ENCODE results near the gene CLEC19A.

CLEC19A gene

DNA sequence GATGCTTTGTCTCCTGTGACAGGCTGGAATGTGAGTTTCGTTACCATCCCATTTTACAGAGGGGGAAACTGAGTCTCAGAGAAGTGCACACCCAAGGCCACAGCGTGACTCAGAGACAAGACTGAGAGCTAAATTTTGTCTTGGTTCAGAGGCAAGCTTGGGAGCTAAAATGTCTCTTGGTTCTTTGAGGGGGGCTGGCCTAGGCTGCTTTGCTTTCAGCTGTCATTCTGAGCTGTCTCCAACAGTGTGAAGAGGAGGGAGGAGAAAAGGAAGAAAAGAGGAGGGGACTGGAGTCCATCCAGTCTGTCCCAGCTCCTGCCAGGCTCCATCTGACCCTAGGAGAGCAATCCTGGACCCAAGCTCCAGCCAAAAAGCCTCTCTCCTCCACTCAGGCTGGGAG, at the start of gene CLEC19A:
Gene CLEC19A, plus strand, starts transcription at position 301 of the 400 bp plus-strand sequence. CDS start 121 bp downstream, outside the sequence.
- no peak for DNase-seq (ENCODE audit: low spot score)

DNA sequence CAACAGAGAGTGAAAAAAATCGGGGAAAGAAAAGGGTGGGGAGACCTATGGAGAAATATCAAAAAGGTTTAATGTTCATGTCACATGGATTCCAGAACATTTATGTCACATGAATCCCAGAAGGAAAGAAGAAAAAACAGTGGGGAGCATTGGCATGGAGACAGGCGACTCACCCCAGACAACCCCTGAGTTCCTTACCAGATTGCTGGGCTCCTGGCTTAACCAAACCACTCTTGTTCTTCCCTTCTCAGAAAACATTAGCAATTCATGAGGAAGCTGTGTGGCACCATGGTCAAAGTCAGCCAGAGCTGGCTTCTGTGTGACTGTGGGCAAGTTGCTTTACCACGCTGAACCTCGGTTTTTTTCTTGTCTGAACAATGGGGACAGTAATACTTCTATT, 49.6 kb upstream of the CLEC19A start:
- DNase-seq (ENCODE audit: low spot score) = no peak

- DNase-seq (ENCODE audit: low spot score) = no peak
Observed at GRCh38 chr16:19236561-19237209, 48.8 kb upstream of the CLEC19A start.

GRCh38 chr16:19238406-19238805, 47.1 kb upstream of the CLEC19A start:
- no peak for DNase-seq (ENCODE audit: low spot score)

DNA sequence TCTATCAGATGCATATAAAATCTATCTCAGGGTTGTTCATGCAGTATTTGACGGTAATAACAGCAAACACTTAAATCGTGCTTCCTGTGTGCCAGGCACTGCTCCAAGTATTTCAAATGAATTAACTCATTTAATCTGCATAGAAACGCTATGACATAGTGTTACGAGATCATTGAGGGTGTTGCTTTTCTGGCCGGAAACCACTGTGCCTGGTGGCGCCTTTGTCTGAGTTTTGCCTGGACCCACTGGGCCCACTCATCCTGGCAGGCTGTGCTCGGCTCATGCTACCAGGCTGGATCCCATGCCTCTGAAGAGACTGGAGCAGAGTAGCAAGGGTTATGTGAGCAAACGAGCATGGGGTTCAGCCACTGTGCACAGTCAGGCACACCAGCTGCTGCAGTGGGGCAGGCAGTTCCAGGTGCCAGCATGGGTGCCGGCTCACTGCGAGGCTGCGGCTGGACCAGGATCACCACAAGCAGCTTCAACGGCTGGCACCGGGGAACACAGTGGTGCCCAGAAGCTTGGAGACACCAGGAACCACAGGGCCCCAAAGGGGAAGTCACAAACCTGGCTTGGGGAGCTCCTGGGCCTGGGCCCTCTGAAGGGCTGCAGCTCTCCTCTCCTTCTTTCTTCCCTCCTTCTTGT, 45.9 kb upstream of the CLEC19A start:
- no peak for DNase-seq (ENCODE audit: low spot score)

DNA sequence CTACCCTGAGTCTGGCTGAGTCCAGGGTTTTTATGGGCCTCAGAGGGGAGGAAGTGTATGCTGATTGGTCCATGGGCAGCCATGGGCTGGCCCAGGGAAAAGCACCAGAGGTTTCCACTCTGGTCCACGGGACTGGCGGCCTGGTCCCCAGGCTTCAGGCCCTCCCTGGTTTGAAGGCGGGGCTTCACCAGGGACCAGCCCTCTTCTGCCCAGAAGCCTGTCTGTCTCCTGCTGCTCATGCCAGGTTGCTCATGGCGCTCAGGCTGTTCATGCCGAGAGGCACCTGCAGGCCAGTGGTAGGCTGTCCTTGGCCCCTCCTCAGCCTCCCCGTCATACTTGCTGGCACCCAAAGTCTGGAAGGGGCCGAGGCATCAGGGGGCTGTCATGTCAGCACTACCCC, 45.0 kb upstream of the CLEC19A start:
- DNase-seq (ENCODE audit: low spot score) = no peak

DNA sequence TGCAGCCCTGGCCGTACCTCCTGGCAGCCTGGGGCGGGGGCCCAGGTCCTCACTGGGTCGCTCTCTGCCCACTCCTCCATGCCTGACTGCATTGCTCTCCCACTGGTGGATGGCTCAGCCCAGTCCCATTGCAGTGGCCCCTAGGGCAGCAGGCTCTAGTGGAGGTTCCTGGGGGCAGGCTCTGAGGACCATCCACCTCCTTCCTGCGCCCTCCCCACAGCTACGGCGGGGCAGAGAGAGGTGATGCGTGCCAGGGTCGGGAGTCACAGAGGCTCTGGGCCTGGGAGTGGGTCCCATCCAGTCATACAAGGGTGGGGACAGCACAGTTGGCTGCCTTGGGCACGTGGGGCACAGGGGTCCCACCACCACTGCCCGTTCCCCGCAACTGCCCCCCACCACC, 44.0 kb upstream of the CLEC19A start:
- DNase-seq (ENCODE audit: low spot score) = no peak

GRCh38 chr16:19242186-19242585, 43.3 kb upstream of the CLEC19A start:
- no peak for DNase-seq (ENCODE audit: low spot score)

- no peak for DNase-seq (ENCODE audit: low spot score)
Observed at GRCh38 chr16:19242987-19243575, 42.5 kb upstream of the CLEC19A start.

- DNase-seq (ENCODE audit: low spot score) = no peak
Observed at GRCh38 chr16:19245326-19245925, 40.1 kb upstream of the CLEC19A start.

DNA sequence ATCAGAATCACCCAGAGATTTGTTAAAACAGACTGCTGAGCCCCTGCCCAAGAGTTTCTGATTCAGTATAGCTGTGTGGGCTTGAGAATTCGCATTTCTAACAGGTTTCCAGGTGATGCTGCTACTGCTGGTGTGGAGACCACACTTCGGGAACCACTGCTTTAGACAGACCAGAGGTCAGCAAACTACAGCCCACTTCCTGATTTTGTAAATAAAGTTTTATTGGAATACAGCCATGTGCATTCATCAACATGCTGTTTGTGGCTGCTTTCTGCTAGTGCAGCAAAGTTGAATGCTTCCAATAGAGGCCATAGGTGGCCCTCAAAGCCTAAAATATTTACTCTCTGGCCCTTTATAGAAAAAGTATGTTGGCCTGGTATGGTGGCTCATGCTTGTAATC, 32.6 kb upstream of the CLEC19A start:
- no peak for DNase-seq (ENCODE audit: low spot score)

DNA sequence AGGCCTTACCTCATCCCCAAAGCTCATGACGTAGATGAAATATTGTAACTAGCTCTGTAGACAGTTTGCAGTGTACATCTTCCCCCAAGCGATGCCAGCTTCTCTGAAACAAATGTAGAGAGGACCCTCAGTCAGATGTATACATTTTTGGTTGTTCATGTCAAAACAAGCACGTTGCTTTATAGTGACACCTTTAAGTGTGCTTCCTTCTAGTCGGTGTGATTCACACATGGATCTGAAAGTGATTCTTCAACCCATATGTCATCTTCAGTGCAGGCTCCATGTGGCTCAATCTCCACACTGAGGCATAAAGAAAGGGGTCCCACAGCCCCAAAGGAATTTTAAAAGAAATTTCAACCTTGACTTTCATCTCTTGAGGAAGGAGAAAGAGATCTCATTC, 30.9 kb upstream of the CLEC19A start:
- no peak for DNase-seq (ENCODE audit: low spot score)

DNA sequence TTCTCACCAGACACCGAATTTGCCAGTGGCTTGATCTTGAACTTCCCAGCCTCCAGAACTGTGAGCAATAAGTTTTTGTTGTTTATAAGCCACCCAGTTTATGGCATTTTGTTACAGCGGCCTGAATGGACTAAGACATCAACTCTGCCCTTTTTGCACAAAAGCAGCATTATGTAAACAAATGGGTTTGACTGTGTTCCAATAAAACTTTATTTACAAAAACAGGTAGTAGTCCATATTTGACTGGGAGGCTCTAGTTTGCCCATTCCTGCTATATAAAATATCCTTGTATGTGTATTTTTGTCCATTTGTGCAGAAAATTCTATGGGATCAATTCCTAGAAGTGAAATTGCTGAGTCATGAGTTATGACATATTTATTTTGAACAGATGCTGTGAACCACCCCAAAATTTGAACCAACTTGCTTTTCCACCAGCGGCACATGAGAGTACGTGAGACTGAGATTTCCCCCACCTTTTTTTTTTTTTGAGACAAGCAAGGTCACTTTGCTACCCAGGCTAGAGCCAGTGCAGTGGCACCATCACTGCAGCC, 21.3 kb upstream of the CLEC19A start:
- no peak for DNase-seq (ENCODE audit: low spot score)

DNA sequence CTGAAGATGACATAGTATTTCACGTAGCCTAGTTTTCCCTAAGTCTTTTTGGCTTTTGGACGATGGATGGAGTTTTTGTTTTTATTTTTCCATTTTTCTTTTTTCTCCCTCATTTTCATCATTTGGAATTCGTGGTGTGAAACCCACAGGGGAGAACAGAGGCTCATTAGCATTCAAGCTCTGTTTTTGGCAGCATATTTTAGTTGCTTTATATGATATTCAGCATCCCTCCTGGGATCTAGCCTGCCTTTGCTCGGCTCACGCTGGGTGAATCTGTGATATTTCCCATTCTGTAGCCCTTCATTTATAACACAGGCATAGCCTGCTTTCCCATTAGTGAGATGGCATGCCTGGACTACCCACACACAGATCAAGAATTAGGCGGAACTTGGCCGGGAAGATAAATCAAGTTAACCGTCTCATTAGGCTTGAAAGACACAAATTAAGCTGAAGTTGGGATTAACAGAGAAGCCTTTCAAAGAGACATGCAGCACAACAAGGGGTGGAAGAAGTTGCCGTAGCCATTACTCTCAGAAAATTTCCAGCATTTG, 20.1 kb upstream of the CLEC19A start:
- DNase-seq (ENCODE audit: low spot score) = no peak

DNA sequence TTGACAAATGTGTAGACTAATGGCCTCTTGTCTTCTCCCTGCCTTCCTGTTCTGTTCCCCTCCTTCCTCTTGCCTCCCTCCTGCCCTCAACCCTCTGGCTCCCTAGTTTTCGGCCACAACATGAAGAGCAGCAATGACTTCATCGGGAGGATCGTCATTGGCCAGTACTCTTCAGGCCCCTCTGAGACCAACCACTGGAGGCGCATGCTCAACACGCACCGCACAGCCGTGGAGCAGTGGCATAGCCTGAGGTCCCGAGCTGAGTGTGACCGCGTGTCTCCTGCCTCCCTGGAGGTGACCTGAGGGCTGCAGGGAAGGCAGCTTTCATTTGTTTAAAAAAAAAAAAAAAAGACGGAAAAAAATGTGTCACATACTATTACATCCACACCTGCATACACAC, 18.8 kb upstream of the CLEC19A start:
- DNase-seq (ENCODE audit: low spot score) = no peak

DNA sequence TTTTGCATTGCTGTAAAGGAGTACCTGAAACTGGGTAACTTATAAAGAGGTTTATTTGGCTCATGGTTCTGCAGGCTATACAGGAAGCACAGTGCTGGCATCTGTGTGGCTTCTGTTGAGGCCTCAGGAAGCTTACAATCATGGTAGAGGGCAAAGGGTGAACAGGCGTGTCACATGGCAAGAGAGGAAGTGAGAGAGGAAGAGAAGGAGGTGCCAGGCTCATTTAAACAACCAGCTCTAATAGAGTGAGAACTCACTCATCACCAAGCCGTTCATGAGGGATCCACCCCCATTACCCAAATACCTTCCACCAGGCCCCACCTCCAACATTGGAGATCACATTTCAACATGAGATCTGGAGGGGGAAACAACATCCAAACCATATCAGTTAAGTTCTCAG, 16.4 kb upstream of the CLEC19A start:
- no peak for DNase-seq (ENCODE audit: low spot score)

GRCh38 chr16:19274165-19274797, 11.2 kb upstream of the CLEC19A start:
- no peak for DNase-seq (ENCODE audit: low spot score)

DNA sequence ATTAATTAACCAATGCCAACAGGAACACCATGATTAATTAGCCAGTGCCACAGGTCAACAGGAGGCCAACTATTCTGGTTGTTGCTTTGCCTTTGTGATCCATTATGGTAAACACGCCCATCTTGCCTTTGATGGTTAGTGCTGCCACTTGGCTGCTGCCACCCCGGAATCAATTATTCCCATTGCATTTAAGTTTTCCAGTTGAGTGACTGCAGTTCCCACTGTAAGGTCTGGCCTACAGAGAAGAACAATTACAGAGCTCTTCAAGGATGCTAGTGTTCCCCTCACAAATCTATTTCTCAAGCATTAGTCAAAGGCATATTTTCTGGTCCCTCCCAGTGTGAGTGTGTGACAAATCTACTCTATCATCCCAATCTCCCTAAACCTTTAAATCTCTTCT, 7.1 kb upstream of the CLEC19A start:
- no peak for DNase-seq (ENCODE audit: low spot score)

DNA sequence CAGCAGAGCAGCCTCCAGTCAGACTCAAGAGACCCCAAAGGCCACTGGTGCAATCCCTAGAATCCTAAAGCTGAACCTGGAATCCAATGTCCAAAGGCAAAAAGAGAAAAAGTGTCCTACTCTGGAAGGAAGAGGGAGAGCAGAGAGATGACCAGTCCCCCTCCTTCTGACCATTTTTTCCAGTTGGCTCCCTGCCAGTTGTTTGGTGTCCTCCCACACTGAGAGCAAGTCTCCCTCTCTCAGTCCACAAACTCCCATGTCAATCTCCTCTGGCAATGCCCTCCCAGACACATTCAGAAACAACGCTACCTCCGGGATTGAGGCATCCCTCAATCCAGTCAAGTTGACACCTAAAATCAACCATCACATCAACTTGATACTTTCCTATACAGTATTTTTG, 4.3 kb upstream of the CLEC19A start:
- DNase-seq (ENCODE audit: low spot score) = no peak

DNA sequence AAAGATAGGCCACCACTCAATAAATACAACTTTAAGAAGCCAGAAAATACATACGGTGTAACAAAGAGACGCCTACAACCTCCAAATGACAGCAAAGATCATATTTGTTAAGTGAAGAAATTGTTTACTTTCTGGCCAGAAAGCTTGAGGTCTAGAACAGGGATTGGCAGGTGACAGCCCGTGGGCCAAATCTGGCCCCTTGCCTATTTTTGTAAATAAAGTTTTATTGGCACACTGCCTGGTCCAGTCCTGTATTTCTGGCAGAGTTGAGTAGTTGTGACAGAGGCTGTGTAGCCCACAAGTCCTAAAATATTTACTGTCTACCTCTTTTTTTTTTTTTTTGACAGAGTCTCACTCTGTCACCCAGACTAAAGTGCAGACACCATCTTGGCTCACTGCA, 3.4 kb upstream of the CLEC19A start:
- DNase-seq (ENCODE audit: low spot score) = no peak

- no peak for DNase-seq (ENCODE audit: low spot score)
Observed at GRCh38 chr16:19283637-19284036, 1.9 kb upstream of the CLEC19A start.

- no peak for DNase-seq (ENCODE audit: low spot score)
Observed at GRCh38 chr16:19284207-19284606, 1.3 kb upstream of the CLEC19A start.
